Measurements from ENCODE around the gene ALDH5A1.

The ALDH5A1 gene

DNA sequence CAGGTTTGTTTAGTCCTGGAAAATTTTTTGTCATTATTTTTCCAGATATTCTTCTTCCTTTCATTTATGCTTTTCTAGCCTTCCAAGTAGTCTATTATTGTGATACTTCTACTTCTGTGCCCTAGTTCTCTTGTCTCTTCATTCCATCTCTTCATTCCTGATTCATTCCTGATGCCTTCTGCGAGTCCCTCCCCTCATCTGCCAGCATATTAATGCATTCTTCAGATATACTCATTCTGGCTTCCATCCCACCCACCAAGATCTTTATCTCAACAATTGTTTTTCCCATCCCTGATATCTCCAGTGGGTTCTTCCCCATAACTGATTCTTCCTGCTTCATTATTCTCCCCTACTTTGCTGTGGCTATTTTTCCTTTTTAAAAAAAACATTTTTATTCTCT lies 35.2 kb downstream of the ALDH5A1 start:
- Histone ChIP-seq H3K9me3 (ENCODE audit: control insufficient read depth, insufficient read depth, low read length) (no peaks in the 10 kb centered on the region), H3K4me1 (ENCODE audit: control insufficient read depth, insufficient read depth, low read length) (no peaks in the 10 kb centered on the region), H3K36me3 (ENCODE audit: control insufficient read depth, insufficient read depth, low read length) (no peaks in the 10 kb centered on the region), H3K27ac (ENCODE audit: low read depth, low read length) (no peak overlapping the region), H3K27me3 (ENCODE audit: control insufficient read depth, insufficient read depth, low read length) (no peaks in the 10 kb centered on the region), H3K9ac (ENCODE audit: low read depth, low read length) (no peak overlapping the region), H3K4me3 (ENCODE audit: low read depth, low read length) (no peak overlapping the region)

DNA sequence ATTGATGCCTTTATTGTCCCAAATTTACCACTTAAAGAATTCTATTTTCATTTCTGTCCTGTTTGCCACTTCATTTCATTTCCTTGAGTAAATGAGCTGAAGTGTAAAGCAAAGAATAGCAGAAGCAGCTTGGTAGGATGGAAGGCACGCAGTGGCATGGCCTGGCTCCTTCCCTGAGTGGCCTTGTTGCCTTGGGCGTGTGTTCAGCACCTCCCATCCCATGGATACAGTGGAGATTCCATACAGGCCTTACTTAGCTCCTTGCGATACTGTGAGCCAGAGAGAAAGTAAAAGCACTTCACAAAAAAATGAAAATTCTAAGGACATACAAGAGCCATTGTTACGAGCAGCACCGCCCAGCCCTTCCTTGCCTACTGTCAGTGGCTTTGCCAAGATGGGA lies 39.6 kb downstream of the ALDH5A1 start:
- Histone ChIP-seq H3K4me1 (ENCODE audit: control insufficient read depth, insufficient read depth, low read length) (no peaks in the 10 kb centered on the region), H3K27me3 (ENCODE audit: control insufficient read depth, insufficient read depth, low read length) (no peaks in the 10 kb centered on the region), H3K27ac (ENCODE audit: low read depth, low read length) (no peak overlapping the region), H3K9ac (ENCODE audit: low read depth, low read length) (no peak overlapping the region), H3K4me3 (ENCODE audit: low read depth, low read length) (no peak overlapping the region), H3K36me3 (ENCODE audit: control insufficient read depth, insufficient read depth, low read length) (no peaks in the 10 kb centered on the region), H3K9me3 (ENCODE audit: control insufficient read depth, insufficient read depth, low read length) (no peaks in the 10 kb centered on the region)

DNA sequence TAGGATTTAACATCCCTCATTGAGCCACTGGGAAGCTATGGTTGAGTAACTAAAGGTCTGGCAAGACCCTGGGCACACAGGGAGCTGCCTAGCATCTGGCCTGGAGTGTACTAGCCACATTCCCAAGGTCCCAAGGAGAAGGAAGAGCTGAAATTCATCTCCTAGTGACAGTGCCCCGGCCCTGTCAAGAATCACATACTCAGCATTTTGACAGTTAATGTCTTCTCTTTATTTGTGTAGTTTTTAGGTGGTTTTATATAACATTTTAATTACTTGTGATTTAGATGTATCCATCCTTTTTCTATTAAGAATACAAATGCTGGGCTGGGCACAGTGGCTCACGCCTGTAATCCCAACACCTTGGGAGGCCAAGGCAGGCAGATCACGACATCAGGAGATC lies 40.4 kb downstream of the ALDH5A1 start:
- Histone ChIP-seq H3K4me3 (ENCODE audit: low read depth, low read length) (no peak overlapping the region), H3K27ac (ENCODE audit: low read depth, low read length) (no peak overlapping the region), H3K9ac (ENCODE audit: low read depth, low read length) (no peak overlapping the region), H3K9me3 (ENCODE audit: control insufficient read depth, insufficient read depth, low read length) (no peaks in the 10 kb centered on the region), H3K4me1 (ENCODE audit: control insufficient read depth, insufficient read depth, low read length) (no peaks in the 10 kb centered on the region), H3K27me3 (ENCODE audit: control insufficient read depth, insufficient read depth, low read length) (no peaks in the 10 kb centered on the region), H3K36me3 (ENCODE audit: control insufficient read depth, insufficient read depth, low read length) (no peaks in the 10 kb centered on the region)

DNA sequence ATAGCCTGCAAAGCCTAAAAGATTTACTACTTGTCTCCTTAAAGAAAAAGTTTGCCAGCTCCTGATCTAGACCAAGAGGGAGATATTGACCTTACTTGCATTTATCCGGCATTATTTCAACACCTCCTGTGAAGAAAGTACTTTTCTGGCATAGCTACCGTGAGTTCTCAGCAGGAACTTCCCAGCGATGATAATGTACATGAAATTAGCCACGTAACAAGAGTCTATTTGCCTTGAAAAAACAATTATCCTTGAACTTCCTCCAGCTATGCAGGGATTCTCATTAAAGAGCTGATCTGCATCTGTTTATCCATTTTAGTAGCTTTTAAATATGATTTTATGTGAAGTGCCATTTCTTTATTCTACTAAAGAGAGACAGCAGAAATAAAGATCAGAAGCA lies 41.7 kb downstream of the ALDH5A1 start:
- Histone ChIP-seq H3K27me3 (ENCODE audit: control insufficient read depth, insufficient read depth, low read length) (no peaks in the 10 kb centered on the region), H3K36me3 (ENCODE audit: control insufficient read depth, insufficient read depth, low read length) (no peaks in the 10 kb centered on the region), H3K27ac (ENCODE audit: low read depth, low read length) (no peak overlapping the region), H3K9me3 (ENCODE audit: control insufficient read depth, insufficient read depth, low read length) (no peaks in the 10 kb centered on the region), H3K4me1 (ENCODE audit: control insufficient read depth, insufficient read depth, low read length) (no peaks in the 10 kb centered on the region), H3K9ac (ENCODE audit: low read depth, low read length) (no peak overlapping the region), H3K4me3 (ENCODE audit: low read depth, low read length) (no peak overlapping the region)

DNA sequence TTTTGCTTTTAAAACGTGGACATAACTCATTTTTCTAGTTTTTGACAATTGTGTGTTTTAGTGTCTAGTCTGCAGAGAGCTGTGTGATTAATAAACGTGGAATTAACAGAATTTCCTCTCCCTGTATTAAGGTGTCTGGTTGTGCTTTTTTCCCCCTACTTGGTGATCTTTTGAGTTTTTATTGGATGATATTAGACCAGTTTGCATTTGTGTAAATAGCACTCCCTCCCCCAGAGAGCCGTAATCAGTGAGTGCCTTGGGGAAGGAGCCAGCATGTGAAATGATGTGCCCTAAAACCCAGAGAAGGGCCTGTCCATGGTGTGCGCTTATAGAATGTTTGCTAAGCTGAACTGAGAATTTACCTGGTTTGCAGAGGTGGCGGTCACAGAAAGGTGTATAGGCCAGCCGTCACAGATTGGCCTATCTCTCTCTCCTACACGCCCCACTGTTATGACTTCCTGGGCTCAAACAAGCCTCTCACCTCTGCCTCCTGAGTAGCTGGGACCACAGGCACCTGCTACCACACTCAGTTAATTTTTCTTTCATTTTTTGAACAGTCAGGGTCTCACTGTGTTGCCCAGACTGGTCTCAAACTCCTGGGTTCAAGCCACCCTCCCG lies 42.4 kb downstream of the ALDH5A1 start:
- Histone ChIP-seq H3K36me3 (ENCODE audit: control insufficient read depth, insufficient read depth, low read length) (no peaks in the 10 kb centered on the region), H3K4me1 (ENCODE audit: control insufficient read depth, insufficient read depth, low read length) (no peaks in the 10 kb centered on the region), H3K27me3 (ENCODE audit: control insufficient read depth, insufficient read depth, low read length) (no peaks in the 10 kb centered on the region), H3K9me3 (ENCODE audit: control insufficient read depth, insufficient read depth, low read length) (no peaks in the 10 kb centered on the region), H3K9ac (ENCODE audit: low read depth, low read length) (no peak overlapping the region), H3K27ac (ENCODE audit: low read depth, low read length) (no peak overlapping the region), H3K4me3 (ENCODE audit: low read depth, low read length) (no peak overlapping the region)

DNA sequence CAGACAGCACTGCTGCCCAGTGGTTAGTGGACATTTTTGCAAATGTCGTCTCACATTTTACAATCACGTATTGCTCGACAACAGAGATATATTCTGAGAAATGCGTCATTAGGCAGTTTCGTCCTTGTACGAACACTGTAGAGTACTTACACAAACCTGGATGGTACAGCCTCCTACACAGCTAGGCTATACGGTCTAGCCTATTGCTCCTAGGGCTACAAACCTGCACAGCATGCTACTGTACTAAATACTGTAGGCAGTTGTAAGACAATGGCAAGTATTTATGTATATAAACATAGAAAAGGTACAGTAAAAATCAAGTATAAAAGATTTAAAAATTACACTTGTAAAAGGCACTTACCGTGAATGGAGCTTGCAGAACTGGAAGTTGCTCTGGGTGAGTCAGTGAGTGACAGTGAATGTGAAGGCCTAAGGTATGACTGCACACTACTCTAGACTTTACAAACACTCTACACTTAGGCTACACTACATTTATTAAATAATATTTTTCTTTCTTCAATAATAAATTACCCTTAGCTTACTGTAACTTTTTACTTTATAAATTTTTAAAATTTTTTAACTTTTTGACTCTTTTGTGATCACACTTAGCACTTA lies 43.1 kb downstream of the ALDH5A1 start:
- H3K9me3 ChIP-seq (ENCODE audit: control insufficient read depth, insufficient read depth, low read length), result no peaks in the 10 kb centered on the region
- H3K27me3 ChIP-seq (ENCODE audit: control insufficient read depth, insufficient read depth, low read length), result no peaks in the 10 kb centered on the region
- no peak overlapping the region for H3K4me3 ChIP-seq (ENCODE audit: low read depth, low read length)
- H3K36me3 ChIP-seq (ENCODE audit: control insufficient read depth, insufficient read depth, low read length), result no peaks in the 10 kb centered on the region
- H3K9ac ChIP-seq (ENCODE audit: low read depth, low read length), result no peak overlapping the region
- no peak overlapping the region for H3K27ac ChIP-seq (ENCODE audit: low read depth, low read length)
- H3K4me1 ChIP-seq (ENCODE audit: control insufficient read depth, insufficient read depth, low read length), result no peaks in the 10 kb centered on the region

DNA sequence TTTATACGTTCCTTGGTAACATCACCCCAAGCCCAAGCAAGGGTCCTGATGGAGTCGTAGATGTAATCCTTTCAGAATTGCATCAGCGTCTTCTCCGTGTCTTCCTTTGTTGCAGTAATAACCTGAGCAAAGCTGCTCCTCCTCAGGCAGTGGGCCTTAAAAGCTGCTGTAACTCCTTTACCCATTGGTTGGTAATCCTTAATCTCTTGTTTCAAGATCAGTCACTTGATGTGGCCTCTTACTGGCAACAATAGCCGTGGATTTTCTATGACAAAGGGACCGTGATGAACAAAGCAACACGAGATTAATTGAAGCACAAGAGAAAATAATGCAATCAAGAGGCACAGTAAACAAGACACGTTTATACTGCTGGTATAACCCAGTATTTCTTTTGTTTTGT lies 44.6 kb downstream of the ALDH5A1 start:
- no peak overlapping the region for H3K27ac ChIP-seq (ENCODE audit: low read depth, low read length)
- H3K4me3 ChIP-seq (ENCODE audit: low read depth, low read length), result no peak overlapping the region
- H3K27me3 ChIP-seq (ENCODE audit: control insufficient read depth, insufficient read depth, low read length), result no peaks in the 10 kb centered on the region
- H3K9ac ChIP-seq (ENCODE audit: low read depth, low read length), result no peak overlapping the region
- no peaks in the 10 kb centered on the region for H3K9me3 ChIP-seq (ENCODE audit: control insufficient read depth, insufficient read depth, low read length)
- no peaks in the 10 kb centered on the region for H3K36me3 ChIP-seq (ENCODE audit: control insufficient read depth, insufficient read depth, low read length)
- no peaks in the 10 kb centered on the region for H3K4me1 ChIP-seq (ENCODE audit: control insufficient read depth, insufficient read depth, low read length)

DNA sequence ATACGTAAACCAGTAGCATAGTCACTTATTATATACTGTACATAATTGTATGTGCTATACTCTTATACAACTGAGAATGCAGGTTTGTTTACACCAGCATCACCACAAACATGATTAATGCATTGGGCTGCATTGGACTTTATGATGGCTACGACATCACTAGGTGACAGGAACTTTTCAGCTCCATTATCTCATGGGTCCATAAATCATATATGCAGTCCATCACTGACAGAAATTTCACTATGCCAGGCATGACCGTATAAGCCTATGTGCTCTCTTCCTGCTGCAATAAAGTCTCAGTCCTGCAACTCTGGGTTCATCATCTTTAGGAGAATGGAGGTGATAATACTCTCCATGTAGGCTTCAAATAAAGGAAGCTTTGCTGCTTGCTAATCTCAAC lies 45.4 kb downstream of the ALDH5A1 start:
- H3K9me3 ChIP-seq (ENCODE audit: control insufficient read depth, insufficient read depth, low read length), result no peaks in the 10 kb centered on the region
- H3K27ac ChIP-seq (ENCODE audit: low read depth, low read length), result no peak overlapping the region
- H3K4me1 ChIP-seq (ENCODE audit: control insufficient read depth, insufficient read depth, low read length), result no peaks in the 10 kb centered on the region
- no peaks in the 10 kb centered on the region for H3K27me3 ChIP-seq (ENCODE audit: control insufficient read depth, insufficient read depth, low read length)
- no peaks in the 10 kb centered on the region for H3K36me3 ChIP-seq (ENCODE audit: control insufficient read depth, insufficient read depth, low read length)
- H3K4me3 ChIP-seq (ENCODE audit: low read depth, low read length), result no peak overlapping the region
- H3K9ac ChIP-seq (ENCODE audit: low read depth, low read length), result no peak overlapping the region

DNA sequence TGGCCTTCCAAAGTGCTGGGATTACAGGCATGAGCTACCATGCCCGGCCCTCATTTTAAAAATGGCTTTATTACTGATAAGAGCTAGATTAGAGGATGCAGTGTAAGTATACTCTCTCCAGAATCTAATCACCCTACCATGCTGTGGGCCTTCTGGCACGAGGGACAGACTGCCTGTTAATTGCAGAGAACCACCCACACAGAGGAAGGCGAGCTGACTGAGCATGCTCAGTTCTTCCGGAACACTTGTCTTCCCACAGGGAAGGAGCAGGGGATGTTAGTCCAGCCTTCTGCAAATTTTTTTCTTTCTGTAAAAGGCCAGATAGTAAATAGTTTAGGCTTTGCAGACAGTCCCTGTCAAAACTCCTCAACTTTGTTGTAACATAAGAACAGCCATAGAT lies 48.9 kb downstream of the ALDH5A1 start:
- Histone ChIP-seq H3K9ac (ENCODE audit: low read depth, low read length) (no peak overlapping the region), H3K27ac (ENCODE audit: low read depth, low read length) (no peak overlapping the region), H3K4me3 (ENCODE audit: low read depth, low read length) (no peak overlapping the region), H3K4me1 (ENCODE audit: control insufficient read depth, insufficient read depth, low read length) (no peaks in the 10 kb centered on the region), H3K27me3 (ENCODE audit: control insufficient read depth, insufficient read depth, low read length) (no peaks in the 10 kb centered on the region), H3K9me3 (ENCODE audit: control insufficient read depth, insufficient read depth, low read length) (no peaks in the 10 kb centered on the region), H3K36me3 (ENCODE audit: control insufficient read depth, insufficient read depth, low read length) (no peaks in the 10 kb centered on the region)

DNA sequence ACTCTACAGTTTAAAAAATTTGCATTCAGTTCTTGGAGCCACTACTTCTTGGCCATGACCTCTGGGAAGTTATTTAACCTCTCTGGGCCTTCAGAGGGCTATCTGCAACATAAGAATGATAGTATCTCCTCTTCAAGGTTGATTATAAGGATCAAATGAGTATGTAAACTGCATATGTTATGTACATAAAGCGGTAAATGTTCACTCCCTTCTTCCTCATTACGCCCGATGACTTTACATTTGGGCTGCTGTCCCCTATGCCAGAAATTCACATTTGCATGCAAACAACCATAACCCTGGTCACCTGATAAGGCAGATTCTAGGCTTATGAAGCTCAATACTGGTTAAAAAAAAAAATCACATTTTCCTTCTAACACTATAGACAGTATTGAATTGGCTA lies 50.4 kb downstream of the ALDH5A1 start:
- no peak overlapping the region for H3K27ac ChIP-seq (ENCODE audit: low read depth, low read length)
- no peaks in the 10 kb centered on the region for H3K9me3 ChIP-seq (ENCODE audit: control insufficient read depth, insufficient read depth, low read length)
- H3K4me3 ChIP-seq (ENCODE audit: low read depth, low read length), result no peak overlapping the region
- no peaks in the 10 kb centered on the region for H3K36me3 ChIP-seq (ENCODE audit: control insufficient read depth, insufficient read depth, low read length)
- no peak overlapping the region for H3K9ac ChIP-seq (ENCODE audit: low read depth, low read length)
- no peaks in the 10 kb centered on the region for H3K4me1 ChIP-seq (ENCODE audit: control insufficient read depth, insufficient read depth, low read length)
- no peaks in the 10 kb centered on the region for H3K27me3 ChIP-seq (ENCODE audit: control insufficient read depth, insufficient read depth, low read length)

DNA sequence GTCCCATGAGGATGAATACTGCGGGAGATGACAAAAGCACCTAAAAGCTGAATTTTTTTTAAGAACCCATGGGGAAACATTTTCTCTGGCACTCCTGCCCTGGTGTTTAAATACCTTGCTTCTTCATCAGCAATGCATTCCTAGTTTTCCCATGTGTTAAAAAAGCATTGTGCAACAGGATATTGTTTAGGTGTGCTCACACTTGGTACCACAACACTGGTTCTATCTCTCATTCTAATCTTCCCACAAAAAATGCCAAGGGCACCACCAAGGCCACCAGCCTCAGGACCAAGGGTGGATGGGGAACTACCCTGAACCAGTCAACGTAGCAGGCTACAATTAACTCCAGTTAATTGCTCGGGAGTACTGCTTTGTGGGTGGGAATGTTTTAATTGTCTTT lies 50.9 kb downstream of the ALDH5A1 start:
- Histone ChIP-seq H3K27ac (ENCODE audit: low read depth, low read length) (no peak overlapping the region), H3K4me3 (ENCODE audit: low read depth, low read length) (no peak overlapping the region), H3K36me3 (ENCODE audit: control insufficient read depth, insufficient read depth, low read length) (no peaks in the 10 kb centered on the region), H3K4me1 (ENCODE audit: control insufficient read depth, insufficient read depth, low read length) (no peaks in the 10 kb centered on the region), H3K27me3 (ENCODE audit: control insufficient read depth, insufficient read depth, low read length) (no peaks in the 10 kb centered on the region), H3K9me3 (ENCODE audit: control insufficient read depth, insufficient read depth, low read length) (no peaks in the 10 kb centered on the region), H3K9ac (ENCODE audit: low read depth, low read length) (no peak overlapping the region)

All from HUES48 (cell line).